OCI-LY3 (cell line): Measurements from ENCODE around the gene FAM107B.

Experiments used
- H2AFZ ChIP-seq: fragments of 200-600, 300-600 bp; shearing (Covaris generic); 2 replicates; pipeline ENCODE4 v1.6.0; 2014; ENCODE audit warnings: antibody characterized with exemption, low read depth, low read length
- H3K27ac ChIP-seq: fragments of 200-600, 300-600 bp; sonication (generic); 2 replicates; pipeline ENCODE4 v1.5.1; 2014; ENCODE audit warnings: mild to moderate bottlenecking, low read length, moderate library complexity, mixed read lengths
- H3K27me3 ChIP-seq: fragments of 200-600, 300-600 bp; sonication (generic); 2 replicates; pipeline ENCODE4 v1.6.1; 2014; ENCODE audit warnings: low read depth, low read length, mixed read lengths
- H3K36me3 ChIP-seq: fragments of 200-600, 300-600 bp; sonication (generic); replicated peaks from 2 replicates; pipeline ENCODE3; 2014; ENCODE audit warnings: low read depth, low read length, mixed read lengths
- H3K4me1 ChIP-seq: fragments of 300-600, 200-600 bp; sonication (generic); 2 replicates; pipeline ENCODE4 v1.6.1; 2014; ENCODE audit warnings: low read length, mixed read lengths
- H3K4me2 ChIP-seq: fragments of 200-600, 300-600 bp; sonication (generic); 2 replicates; pipeline ENCODE4 v1.6.1; 2014; ENCODE audit warnings: low read length, mixed read lengths
- H3K4me3 ChIP-seq: fragments of 300-600, 200-600 bp; sonication (generic); 2 replicates; pipeline ENCODE4 v1.5.1; 2014; ENCODE audit warnings: antibody characterized with exemption, mild to moderate bottlenecking, low read length, moderate library complexity
- H3K79me2 ChIP-seq: fragments of 300-600, 200-600 bp; shearing (Covaris generic); 2 replicates; pipeline ENCODE4 v1.6.1; 2014; ENCODE audit warnings: mild to moderate bottlenecking, low read length, mixed read lengths
- H3K9ac ChIP-seq: fragments of 300-600, 200-600 bp; shearing (Covaris generic); 2 replicates; pipeline ENCODE4 v1.6.0; 2014; ENCODE audit warnings: mild to moderate bottlenecking, low read length, moderate library complexity
- H3K9me3 ChIP-seq: fragments of 200-600, 300-600 bp; shearing (Covaris generic); 2 replicates; pipeline ENCODE4 v1.6.1; 2014; ENCODE audit warnings: low read length, mixed read lengths; ENCODE audit not compliant: insufficient read depth
- H4K20me1 ChIP-seq: fragments of 200-600, 300-600 bp; sonication (generic); 2 replicates; pipeline ENCODE4 v1.6.1; 2016; ENCODE audit warnings: low read length, mixed read lengths; ENCODE audit not compliant: insufficient read depth
- EZH2phosphoT487 ChIP-seq: fragments of 200-600 bp; shearing (Covaris generic); IDR thresholded peaks from 2 replicates; pipeline ENCODE4 v1.6.1; 2018; ENCODE audit warnings: antibody characterized with exemption, mixed run types, low read depth
- TF ChIP-seq, protein P1 (sequence below): fragments of 200-600, 300-600 bp; sonication (generic); IDR thresholded peaks from 2 replicates; pipeline ENCODE4 v1.5.1; 2014; ENCODE audit warnings: antibody characterized with exemption, low read length, low read depth

The FAM107B gene

DNA sequence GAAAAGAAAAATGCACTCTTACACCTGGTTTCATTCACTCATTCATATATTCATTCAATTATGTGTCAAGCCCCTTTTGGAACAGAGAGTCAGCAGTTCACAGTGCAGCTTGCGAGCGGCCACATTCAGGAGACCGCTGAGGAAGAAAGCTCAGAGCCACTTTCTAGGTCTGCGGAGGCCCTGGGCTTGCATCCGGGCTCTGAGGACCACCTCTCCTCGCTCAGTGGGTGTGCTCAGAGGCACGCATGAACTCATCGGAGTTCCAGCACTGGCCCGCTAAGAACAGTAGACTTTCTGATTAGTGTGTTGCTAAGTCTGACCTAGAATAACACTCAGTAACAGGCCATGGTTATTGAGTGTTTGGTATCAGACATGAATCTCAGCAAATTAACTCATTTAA lies 1.8 kb upstream of the FAM107B start:
- Histone ChIP-seq H3K9me3 (no peaks in the 10 kb centered on the region), H4K20me1 (no peaks in the 10 kb centered on the region), H3K36me3 (no peaks in the 10 kb centered on the region), H3K27ac (no peak overlapping the region), H3K27me3 (no peaks in the 10 kb centered on the region), H3K9ac (no peak overlapping the region), H3K4me1 (no peaks in the 10 kb centered on the region), H3K79me2 (no peaks in the 10 kb centered on the region), H3K4me2 (no peak overlapping the region), H2AFZ (no peak overlapping the region), H3K4me3 (no peak overlapping the region)
- TF ChIP-seq EZH2phosphoT487, result no peak
- TF ChIP-seq, protein P1, sequence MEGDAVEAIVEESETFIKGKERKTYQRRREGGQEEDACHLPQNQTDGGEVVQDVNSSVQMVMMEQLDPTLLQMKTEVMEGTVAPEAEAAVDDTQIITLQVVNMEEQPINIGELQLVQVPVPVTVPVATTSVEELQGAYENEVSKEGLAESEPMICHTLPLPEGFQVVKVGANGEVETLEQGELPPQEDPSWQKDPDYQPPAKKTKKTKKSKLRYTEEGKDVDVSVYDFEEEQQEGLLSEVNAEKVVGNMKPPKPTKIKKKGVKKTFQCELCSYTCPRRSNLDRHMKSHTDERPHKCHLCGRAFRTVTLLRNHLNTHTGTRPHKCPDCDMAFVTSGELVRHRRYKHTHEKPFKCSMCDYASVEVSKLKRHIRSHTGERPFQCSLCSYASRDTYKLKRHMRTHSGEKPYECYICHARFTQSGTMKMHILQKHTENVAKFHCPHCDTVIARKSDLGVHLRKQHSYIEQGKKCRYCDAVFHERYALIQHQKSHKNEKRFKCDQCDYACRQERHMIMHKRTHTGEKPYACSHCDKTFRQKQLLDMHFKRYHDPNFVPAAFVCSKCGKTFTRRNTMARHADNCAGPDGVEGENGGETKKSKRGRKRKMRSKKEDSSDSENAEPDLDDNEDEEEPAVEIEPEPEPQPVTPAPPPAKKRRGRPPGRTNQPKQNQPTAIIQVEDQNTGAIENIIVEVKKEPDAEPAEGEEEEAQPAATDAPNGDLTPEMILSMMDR, result no peak

- no peak overlapping the region for H3K27ac ChIP-seq
- H3K79me2 ChIP-seq, result no peaks in the 10 kb centered on the region
- no peak overlapping the region for H3K4me3 ChIP-seq
- H2AFZ ChIP-seq, result no peak overlapping the region
- no peak overlapping the region for H3K9ac ChIP-seq
- H3K4me1 ChIP-seq, result no peaks in the 10 kb centered on the region
- no peaks in the 10 kb centered on the region for H4K20me1 ChIP-seq
- H3K27me3 ChIP-seq, result no peaks in the 10 kb centered on the region
- H3K9me3 ChIP-seq, result no peaks in the 10 kb centered on the region
- TF ChIP-seq EZH2phosphoT487, result no peak
- TF ChIP-seq, protein P1, result no peak
- no peak overlapping the region for H3K4me2 ChIP-seq
- H3K36me3 ChIP-seq, result no peaks in the 10 kb centered on the region
These were observed 959 bp upstream of the FAM107B start for GRCh38 chr10:14775656-14776055.

GRCh38 chr10:14774214-14774580 lies 500 bp downstream of the FAM107B start:
- H3K79me2 ChIP-seq, result no peaks in the 10 kb centered on the region
- no peaks in the 10 kb centered on the region for H3K4me1 ChIP-seq
- H3K27me3 ChIP-seq, result no peaks in the 10 kb centered on the region
- no peak overlapping the region for H3K9ac ChIP-seq
- no peaks in the 10 kb centered on the region for H3K36me3 ChIP-seq
- TF ChIP-seq, protein P1, result no peak
- TF ChIP-seq EZH2phosphoT487, result no peak
- H2AFZ ChIP-seq, result no peak overlapping the region
- no peaks in the 10 kb centered on the region for H3K9me3 ChIP-seq
- no peak overlapping the region for H3K4me3 ChIP-seq
- H4K20me1 ChIP-seq, result no peaks in the 10 kb centered on the region
- H3K27ac ChIP-seq, result no peak overlapping the region
- no peak overlapping the region for H3K4me2 ChIP-seq

GRCh38 chr10:14773551-14774213 lies 1.0 kb downstream of the FAM107B start:
- Histone ChIP-seq H3K9ac (no peak overlapping the region), H3K4me2 (no peak overlapping the region), H3K79me2 (no peaks in the 10 kb centered on the region), H3K4me3 (no peak overlapping the region), H2AFZ (no peak overlapping the region), H4K20me1 (no peaks in the 10 kb centered on the region), H3K27me3 (no peaks in the 10 kb centered on the region), H3K9me3 (no peaks in the 10 kb centered on the region), H3K27ac (no peak overlapping the region), H3K36me3 (no peaks in the 10 kb centered on the region), H3K4me1 (no peaks in the 10 kb centered on the region)
- TF ChIP-seq, protein P1, result no peak
- TF ChIP-seq EZH2phosphoT487, result no peak
